ENCODE data around the gene PELI2. TPM values are rescaled to one million over a fixed set of nuclear protein-coding genes. Genes with fewer than 3 reads are reported as not detected.
A peak's percentile ranks its signal among the peaks of the same experiment; 100 is the strongest.

The PELI2 gene
- total RNA-seq, 2 donors from 2014 or later: 8.9 to 25.7 TPM

GRCh38 chr14:56115976-56116893 is 2.0 kb upstream of the PELI2 start:
- DNase-seq (ENCODE audit: low spot score): no peak
- 74% methylated on average over 8 of the region's 8 CpGs for WGBS
- H3K4me1 ChIP-seq (replicated peaks): no peaks in the 10 kb centered on the region
- no peaks in the 10 kb centered on the region for H3K27me3 ChIP-seq (replicated peaks; ENCODE audit: insufficient read depth)
- intact Hi-C loops (cut with DNase I): loop anchor here (5.0 kb wide), 2 partner anchors 81 to 221 kb away; no protein-coding TSS in a partner anchor
- H3K36me3 ChIP-seq: no peaks in the 10 kb centered on the region
- no peaks in the 10 kb centered on the region for H3K9me3 ChIP-seq
- TF ChIP-seq POLR2A (IDR thresholded peaks at IDR 0.05): no peak
- TF ChIP-seq POLR2AphosphoS5 (IDR thresholded peaks at IDR 0.05): no peak
- no peak for TF ChIP-seq CTCF (IDR thresholded peaks at IDR 0.05)
- no peak overlapping the region for H3K27ac ChIP-seq
- no peak overlapping the region for H3K4me3 ChIP-seq

- peak; percentile 22 for DNase-seq (ENCODE audit: low spot score)
- Histone ChIP-seq H3K36me3 (no peaks in the 10 kb centered on the region), H3K4me3 (peak overlapping the region; percentile 90 to 91), H3K27ac (peak overlapping the region; percentile 90 to 94), H3K4me1 (replicated peaks) (no peaks in the 10 kb centered on the region), H3K27me3 (replicated peaks; ENCODE audit: insufficient read depth) (no peaks in the 10 kb centered on the region), H3K9me3 (no peaks in the 10 kb centered on the region)
- TF ChIP-seq POLR2AphosphoS5 (IDR thresholded peaks at IDR 0.05): no peak
- TF ChIP-seq CTCF (IDR thresholded peaks at IDR 0.05): no peak
- no peak for TF ChIP-seq POLR2A (IDR thresholded peaks at IDR 0.05)
- intact Hi-C loops (cut with DNase I): loop anchor here (5.0 kb wide), 2 partner anchors 79 to 219 kb away; no protein-coding TSS in a partner anchor
- WGBS: under 1% methylated on average over 75 of the region's 87 CpGs
These were observed 485 bp downstream of the PELI2 start for GRCh38 chr14:56118611-56119181.

GRCh38 chr14:56119201-56119981 is 1.2 kb downstream of the PELI2 start:
- WGBS: under 1% methylated on average over 43 of the region's 53 CpGs
- Histone ChIP-seq H3K4me3 (peak overlapping the region; percentile 90 to 91), H3K27me3 (replicated peaks; ENCODE audit: insufficient read depth) (no peaks in the 10 kb centered on the region), H3K27ac (peak overlapping the region; percentile 90 to 94), H3K36me3 (no peaks in the 10 kb centered on the region), H3K9me3 (no peaks in the 10 kb centered on the region), H3K4me1 (replicated peaks) (no peaks in the 10 kb centered on the region)
- peak; percentile 16 for DNase-seq (ENCODE audit: low spot score)
- intact Hi-C loops (cut with DNase I): loop anchor here (5.0 kb wide), 2 partner anchors 78 to 218 kb away; no protein-coding TSS in a partner anchor
- TF ChIP-seq POLR2A (IDR thresholded peaks at IDR 0.05): no peak
- no peak for TF ChIP-seq POLR2AphosphoS5 (IDR thresholded peaks at IDR 0.05)
- peak in 1 of 4 experiments; percentile 4 for TF ChIP-seq CTCF (IDR thresholded peaks at IDR 0.05)

- no peaks in the 10 kb centered on the region for H3K9me3 ChIP-seq
- H3K27ac ChIP-seq: peak overlapping the region; percentile 90 to 94
- peak overlapping the region; percentile 90 to 91 for H3K4me3 ChIP-seq
- H3K4me1 ChIP-seq (replicated peaks): no peaks in the 10 kb centered on the region
- H3K27me3 ChIP-seq (replicated peaks; ENCODE audit: insufficient read depth): no peaks in the 10 kb centered on the region
- WGBS: 5% methylated on average over 13 of the region's 13 CpGs
- no peaks in the 10 kb centered on the region for H3K36me3 ChIP-seq
- no peak for DNase-seq (ENCODE audit: low spot score)
- peak in 1 of 4 experiments; percentile 7 for TF ChIP-seq CTCF (IDR thresholded peaks at IDR 0.05)
- no peak for TF ChIP-seq POLR2A (IDR thresholded peaks at IDR 0.05)
- TF ChIP-seq POLR2AphosphoS5 (IDR thresholded peaks at IDR 0.05): peak; percentile 28
- intact Hi-C loops (cut with DNase I): no loop called here
These were observed 2.0 kb downstream of the PELI2 start for GRCh38 chr14:56120091-56120691.

All from prostate gland (tissue), 2 donors.